Measurements from ENCODE around the gene PKNOX2.

Gene PKNOX2

GRCh38 chr11:125429807-125430678 is 265.5 kb downstream of the PKNOX2 start:
- DNase-seq (ENCODE audit: low read depth in 2 of 3, low spot score in 1 of 3), result no peak

GRCh38 chr11:125431009-125431408 is 266.5 kb downstream of the PKNOX2 start:
- no peak for DNase-seq (ENCODE audit: low read depth in 2 of 3, low spot score in 1 of 3)

- no peak for DNase-seq (ENCODE audit: low read depth in 2 of 3, low spot score in 1 of 3)
Observed at GRCh38 chr11:125431481-125431880, 266.9 kb downstream of the PKNOX2 start.

GRCh38 chr11:125433454-125434121 is 269.0 kb downstream of the PKNOX2 start:
- DNase-seq (ENCODE audit: low read depth in 2 of 3, low spot score in 1 of 3), result peak in 1 of 3 donors; percentile 18

- no peak for DNase-seq (ENCODE audit: low read depth in 2 of 3, low spot score in 1 of 3)
Observed at GRCh38 chr11:125435461-125436238, 271.1 kb downstream of the PKNOX2 start.

GRCh38 chr11:125441648-125442410 is 277.3 kb downstream of the PKNOX2 start:
- DNase-seq (ENCODE audit: low read depth in 2 of 3, low spot score in 1 of 3), result no peak

- DNase-seq (ENCODE audit: low read depth in 2 of 3, low spot score in 1 of 3), result no peak
Observed at GRCh38 chr11:125442946-125443345, 278.4 kb downstream of the PKNOX2 start.

GRCh38 chr11:125443767-125444311 is 279.3 kb downstream of the PKNOX2 start:
- no peak for DNase-seq (ENCODE audit: low read depth in 2 of 3, low spot score in 1 of 3)

- no peak for DNase-seq (ENCODE audit: low read depth in 2 of 3, low spot score in 1 of 3)
Observed at GRCh38 chr11:125445731-125446130, 281.2 kb downstream of the PKNOX2 start.

GRCh38 chr11:125446279-125446678 is 281.7 kb downstream of the PKNOX2 start:
- DNase-seq (ENCODE audit: low read depth in 2 of 3, low spot score in 1 of 3), result no peak

- DNase-seq (ENCODE audit: low read depth in 2 of 3, low spot score in 1 of 3), result no peak
Observed at GRCh38 chr11:125447721-125448120, 283.2 kb downstream of the PKNOX2 start.

GRCh38 chr11:125448136-125448535 is 283.6 kb downstream of the PKNOX2 start:
- DNase-seq (ENCODE audit: low read depth in 2 of 3, low spot score in 1 of 3), result no peak

- no peak for DNase-seq (ENCODE audit: low read depth in 2 of 3, low spot score in 1 of 3)
Observed at GRCh38 chr11:125449565-125449964, 285.0 kb downstream of the PKNOX2 start.

GRCh38 chr11:125451400-125452124 is 287.0 kb downstream of the PKNOX2 start:
- no peak for DNase-seq (ENCODE audit: low read depth in 2 of 3, low spot score in 1 of 3)

GRCh38 chr11:125452125-125452470 is 287.5 kb downstream of the PKNOX2 start:
- no peak for DNase-seq (ENCODE audit: low read depth in 2 of 3, low spot score in 1 of 3)

- DNase-seq (ENCODE audit: low read depth in 2 of 3, low spot score in 1 of 3), result no peak
Observed at GRCh38 chr11:125454047-125454446, 289.5 kb downstream of the PKNOX2 start.

- no peak for DNase-seq (ENCODE audit: low read depth in 2 of 3, low spot score in 1 of 3)
Observed at GRCh38 chr11:125455851-125456250, 291.3 kb downstream of the PKNOX2 start.

GRCh38 chr11:125457814-125458343 is 293.3 kb downstream of the PKNOX2 start:
- no peak for DNase-seq (ENCODE audit: low read depth in 2 of 3, low spot score in 1 of 3)

GRCh38 chr11:125460275-125460674 is 295.7 kb downstream of the PKNOX2 start:
- no peak for DNase-seq (ENCODE audit: low read depth in 2 of 3, low spot score in 1 of 3)
